WTC11 (cell line): ENCODE results near the gene ANO10.

ENCODE experiments used
- AFF4 ChIP-seq: sonication (generic); formaldehyde crosslinking; IDR thresholded peaks from 2 replicates; pipeline ENCODE4 v1.8.1; 2023; ENCODE audit warnings: mild to moderate bottlenecking, missing genetic modification reagents, borderline replicate concordance
- CREB1 ChIP-seq: sonication (generic); formaldehyde crosslinking; IDR thresholded peaks from 2 replicates; pipeline ENCODE4 v1.8.0; 2023; ENCODE audit warnings: mild to moderate bottlenecking, missing genetic modification reagents
- CTCF ChIP-seq: fragments of 200-600 bp; IDR thresholded peaks from 2 replicates; pipeline ENCODE4 v1.8.0; 2022; ENCODE audit warnings: antibody characterized with exemption
- E2F5 ChIP-seq: sonication (generic); formaldehyde crosslinking; IDR thresholded peaks from 2 replicates; pipeline ENCODE4 v1.8.1; 2022; ENCODE audit warnings: mild to moderate bottlenecking, moderate library complexity, missing genetic modification reagents
- ESRRA ChIP-seq: sonication (generic); formaldehyde crosslinking; IDR thresholded peaks from 2 replicates; pipeline ENCODE4 v1.8.1; 2022; ENCODE audit warnings: mild to moderate bottlenecking, missing genetic modification reagents, borderline replicate concordance
- FOXJ3 ChIP-seq: sonication (generic); formaldehyde crosslinking; IDR thresholded peaks from 2 replicates; pipeline ENCODE4 v1.9.0; 2021; ENCODE audit warnings: missing genetic modification reagents, mild to moderate bottlenecking, borderline replicate concordance
- GABPB1 ChIP-seq: sonication (generic); formaldehyde crosslinking; IDR thresholded peaks from 2 replicates; pipeline ENCODE4 v1.8.1; 2023; ENCODE audit warnings: mild to moderate bottlenecking, missing genetic modification reagents
- MAX ChIP-seq: sonication (generic); formaldehyde crosslinking; IDR thresholded peaks from 2 replicates; pipeline ENCODE4 v1.8.0; 2022; ENCODE audit warnings: mild to moderate bottlenecking, missing genetic modification reagents
- SP1 ChIP-seq: sonication (generic); formaldehyde crosslinking; conservative IDR thresholded peaks from 2 replicates; pipeline ENCODE4 v1.8.1; 2022; ENCODE audit warnings: missing genetic modification reagents
- TEAD1 ChIP-seq: sonication (generic); formaldehyde crosslinking; IDR thresholded peaks from 2 replicates; pipeline ENCODE4 v1.8.0; 2022; ENCODE audit warnings: mild to moderate bottlenecking, missing genetic modification reagents
- USF2 ChIP-seq: sonication (generic); formaldehyde crosslinking; IDR thresholded peaks from 2 replicates; pipeline ENCODE4 v1.8.1; 2023; ENCODE audit warnings: mild to moderate bottlenecking, missing genetic modification reagents, moderate library complexity
- ZNF416 ChIP-seq: fragments of 250-450 bp; sonication (Bioruptor Pico); IDR thresholded peaks from 2 replicates; pipeline ENCODE4 v1.9.0; 2021; ENCODE audit warnings: mild to moderate bottlenecking, inconsistent platforms
- TF ChIP-seq, protein P1 (sequence below): sonication (generic); formaldehyde crosslinking; IDR thresholded peaks from 2 replicates; pipeline ENCODE4 v1.8.1; 2022; ENCODE audit warnings: low read depth, missing genetic modification reagents, borderline replicate concordance
- TF ChIP-seq, protein P2 (sequence below): sonication (generic); formaldehyde crosslinking; IDR thresholded peaks from 2 replicates; pipeline ENCODE4 v1.8.0; 2022; ENCODE audit warnings: missing genetic modification reagents

- TF ChIP-seq GABPB1 (CRISPR knock-in tag) = no peak
- TF ChIP-seq CTCF = no peak
- no peak for TF ChIP-seq ZNF416 (CRISPR knock-in tag)
- TF ChIP-seq ESRRA (CRISPR knock-in tag) = no peak
- TF ChIP-seq, protein P1, sequence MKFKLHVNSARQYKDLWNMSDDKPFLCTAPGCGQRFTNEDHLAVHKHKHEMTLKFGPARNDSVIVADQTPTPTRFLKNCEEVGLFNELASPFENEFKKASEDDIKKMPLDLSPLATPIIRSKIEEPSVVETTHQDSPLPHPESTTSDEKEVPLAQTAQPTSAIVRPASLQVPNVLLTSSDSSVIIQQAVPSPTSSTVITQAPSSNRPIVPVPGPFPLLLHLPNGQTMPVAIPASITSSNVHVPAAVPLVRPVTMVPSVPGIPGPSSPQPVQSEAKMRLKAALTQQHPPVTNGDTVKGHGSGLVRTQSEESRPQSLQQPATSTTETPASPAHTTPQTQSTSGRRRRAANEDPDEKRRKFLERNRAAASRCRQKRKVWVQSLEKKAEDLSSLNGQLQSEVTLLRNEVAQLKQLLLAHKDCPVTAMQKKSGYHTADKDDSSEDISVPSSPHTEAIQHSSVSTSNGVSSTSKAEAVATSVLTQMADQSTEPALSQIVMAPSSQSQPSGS (CRISPR knock-in tag) = no peak
- TF ChIP-seq USF2 (CRISPR knock-in tag) = no peak
- TF ChIP-seq E2F5 (CRISPR knock-in tag) = no peak
- TF ChIP-seq AFF4 (CRISPR knock-in tag) = no peak
- no peak for TF ChIP-seq MAX (CRISPR knock-in tag)
- TF ChIP-seq CREB1 = no peak
- TF ChIP-seq SP1 (CRISPR knock-in tag) = no peak
- TF ChIP-seq, protein P2, sequence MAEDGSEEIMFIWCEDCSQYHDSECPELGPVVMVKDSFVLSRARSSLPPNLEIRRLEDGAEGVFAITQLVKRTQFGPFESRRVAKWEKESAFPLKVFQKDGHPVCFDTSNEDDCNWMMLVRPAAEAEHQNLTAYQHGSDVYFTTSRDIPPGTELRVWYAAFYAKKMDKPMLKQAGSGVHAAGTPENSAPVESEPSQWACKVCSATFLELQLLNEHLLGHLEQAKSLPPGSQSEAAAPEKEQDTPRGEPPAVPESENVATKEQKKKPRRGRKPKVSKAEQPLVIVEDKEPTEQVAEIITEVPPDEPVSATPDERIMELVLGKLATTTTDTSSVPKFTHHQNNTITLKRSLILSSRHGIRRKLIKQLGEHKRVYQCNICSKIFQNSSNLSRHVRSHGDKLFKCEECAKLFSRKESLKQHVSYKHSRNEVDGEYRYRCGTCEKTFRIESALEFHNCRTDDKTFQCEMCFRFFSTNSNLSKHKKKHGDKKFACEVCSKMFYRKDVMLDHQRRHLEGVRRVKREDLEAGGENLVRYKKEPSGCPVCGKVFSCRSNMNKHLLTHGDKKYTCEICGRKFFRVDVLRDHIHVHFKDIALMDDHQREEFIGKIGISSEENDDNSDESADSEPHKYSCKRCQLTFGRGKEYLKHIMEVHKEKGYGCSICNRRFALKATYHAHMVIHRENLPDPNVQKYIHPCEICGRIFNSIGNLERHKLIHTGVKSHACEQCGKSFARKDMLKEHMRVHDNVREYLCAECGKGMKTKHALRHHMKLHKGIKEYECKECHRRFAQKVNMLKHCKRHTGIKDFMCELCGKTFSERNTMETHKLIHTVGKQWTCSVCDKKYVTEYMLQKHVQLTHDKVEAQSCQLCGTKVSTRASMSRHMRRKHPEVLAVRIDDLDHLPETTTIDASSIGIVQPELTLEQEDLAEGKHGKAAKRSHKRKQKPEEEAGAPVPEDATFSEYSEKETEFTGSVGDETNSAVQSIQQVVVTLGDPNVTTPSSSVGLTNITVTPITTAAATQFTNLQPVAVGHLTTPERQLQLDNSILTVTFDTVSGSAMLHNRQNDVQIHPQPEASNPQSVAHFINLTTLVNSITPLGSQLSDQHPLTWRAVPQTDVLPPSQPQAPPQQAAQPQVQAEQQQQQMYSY (CRISPR knock-in tag) = no peak
- no peak for TF ChIP-seq FOXJ3 (CRISPR knock-in tag)
- TF ChIP-seq TEAD1 (CRISPR knock-in tag) = no peak
Observed at GRCh38 chr3:43581343-43581742, 40.5 kb downstream of the ANO10 start.
